HG03196 (cell line): ENCODE results near the gene PDE1C.

Source experiments
- ATAC-seq: cut with Tn5 transposase; IDR thresholded peaks from one replicate; pipeline ENCODE4 v1.9.1; 2021; ENCODE audit not compliant: unreplicated experiment

Gene PDE1C

DNA sequence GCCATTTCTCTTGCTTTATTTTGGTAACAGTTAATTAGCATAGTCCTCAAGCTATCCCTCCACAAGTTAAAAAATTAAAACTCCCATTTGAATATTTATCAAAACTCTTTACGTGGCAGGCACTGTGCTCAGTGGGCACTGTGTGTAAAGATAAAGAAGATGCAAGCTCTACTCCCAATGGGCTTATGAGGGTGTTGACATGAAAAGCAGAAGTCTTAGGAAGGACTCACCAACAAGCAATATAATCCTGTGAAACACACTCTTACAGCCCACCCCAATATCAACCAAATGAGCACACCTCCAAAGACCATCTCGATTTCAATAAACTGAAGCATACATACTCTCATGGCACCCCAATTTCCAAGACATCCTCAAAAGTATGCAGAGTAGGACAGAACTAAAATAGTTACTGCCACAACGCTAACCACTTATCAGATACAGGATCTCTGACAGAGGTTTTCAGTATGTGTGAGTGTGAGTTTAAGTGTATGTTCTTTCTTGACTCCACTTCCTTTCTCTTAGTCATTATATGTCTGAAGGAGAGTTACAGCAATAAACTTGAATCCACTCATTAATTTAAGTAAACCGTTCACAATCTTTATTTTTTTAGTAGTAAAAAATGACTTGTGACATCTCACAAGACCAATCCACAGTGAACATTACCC lies 120.0 kb downstream of the PDE1C start:
- no peak for ATAC-seq

- no peak for ATAC-seq
Measured at GRCh38 chr7:31948029-31948428, 122.2 kb downstream of the PDE1C start.

GRCh38 chr7:31940167-31940566 lies 130.0 kb downstream of the PDE1C start:
- ATAC-seq: no peak

- ATAC-seq: no peak
Measured at GRCh38 chr7:31939076-31939475, 131.1 kb downstream of the PDE1C start.

DNA sequence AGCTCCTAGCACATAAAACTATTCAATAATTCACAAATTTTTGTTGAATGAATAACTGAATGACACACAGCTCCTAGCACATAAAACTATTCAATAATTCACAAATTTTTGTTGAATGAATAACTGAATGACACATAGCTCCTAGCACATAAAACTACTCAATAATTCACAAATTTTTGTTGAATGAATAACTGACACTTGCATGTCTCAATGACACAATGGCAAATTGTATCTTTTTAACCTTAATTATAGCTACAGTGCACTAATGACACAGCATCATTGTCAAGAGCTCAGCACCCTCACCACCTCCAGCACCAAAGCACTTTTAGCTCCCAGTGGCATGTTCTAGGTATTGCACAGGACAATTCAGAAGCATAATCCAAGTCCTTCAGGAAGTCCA lies 131.6 kb downstream of the PDE1C start:
- no peak for ATAC-seq

- no peak for ATAC-seq
Measured at GRCh38 chr7:31937982-31938381, 132.2 kb downstream of the PDE1C start.

DNA sequence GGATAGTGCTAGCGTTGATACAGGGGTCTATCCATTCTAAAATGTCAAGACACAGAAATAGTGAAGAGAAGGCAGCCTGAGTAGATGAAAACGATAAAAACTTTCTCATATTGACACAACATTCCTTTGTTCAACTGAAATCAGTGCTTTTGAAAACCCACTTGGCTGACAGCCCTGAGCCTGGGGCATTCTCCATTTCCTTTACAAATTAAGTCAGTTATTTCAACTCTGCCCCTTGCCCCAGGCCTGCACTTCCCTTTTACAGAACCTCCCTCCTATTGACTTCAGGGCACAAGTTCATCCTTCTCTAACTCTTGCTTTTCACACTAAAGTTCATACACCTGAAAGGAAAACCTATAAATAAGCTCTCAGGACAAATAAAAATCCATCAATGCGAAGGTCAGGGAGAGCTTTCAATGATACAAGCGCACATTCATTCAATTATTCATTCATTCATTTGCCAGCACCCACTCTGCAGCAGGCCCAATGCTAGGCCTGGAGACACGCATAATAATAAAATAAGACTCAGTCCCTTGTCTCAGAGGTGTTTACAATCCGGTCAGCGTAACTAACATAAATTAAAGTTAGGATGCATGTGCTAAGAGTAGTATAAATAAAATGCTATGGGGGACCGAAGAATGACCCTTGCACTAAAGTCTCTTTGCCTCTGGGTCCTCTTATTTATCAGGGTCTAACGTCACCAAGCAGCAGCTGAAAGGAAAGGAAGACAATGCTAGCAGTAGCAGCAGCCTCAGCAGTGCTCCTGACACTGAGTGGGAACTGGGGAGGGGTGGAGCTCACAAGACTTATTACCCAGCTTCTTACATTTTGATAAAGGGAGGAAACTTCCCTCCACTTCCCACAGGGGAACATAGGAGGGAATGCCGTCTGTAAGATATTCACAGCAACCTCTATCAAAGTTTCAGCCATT lies 134.8 kb downstream of the PDE1C start:
- no peak for ATAC-seq

- ATAC-seq: no peak
Measured at GRCh38 chr7:31934551-31934950, 135.7 kb downstream of the PDE1C start.

GRCh38 chr7:31933481-31933880 lies 136.7 kb downstream of the PDE1C start:
- no peak for ATAC-seq

- no peak for ATAC-seq
Measured at GRCh38 chr7:31926991-31927584, 143.1 kb downstream of the PDE1C start.

GRCh38 chr7:31925753-31926454 lies 144.3 kb downstream of the PDE1C start:
- no peak for ATAC-seq

DNA sequence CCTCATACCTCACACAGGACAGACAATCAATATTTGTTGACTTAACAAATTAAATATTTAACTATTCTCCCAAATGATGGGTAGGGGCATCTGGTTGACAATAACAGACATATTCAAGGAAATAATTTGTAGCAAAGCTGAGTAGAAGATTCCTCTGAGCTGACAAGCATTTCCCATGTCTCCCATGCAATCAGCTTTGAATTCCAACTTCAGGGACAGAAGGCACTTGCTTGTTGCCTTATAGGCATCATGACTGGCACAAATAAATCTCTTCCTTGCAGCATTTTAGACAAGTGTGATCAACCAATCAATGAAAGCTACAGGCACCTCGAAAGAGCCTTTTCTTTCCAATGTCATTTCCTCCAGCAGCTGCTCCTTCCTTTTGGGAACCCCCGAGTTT lies 146.0 kb downstream of the PDE1C start:
- no peak for ATAC-seq

DNA sequence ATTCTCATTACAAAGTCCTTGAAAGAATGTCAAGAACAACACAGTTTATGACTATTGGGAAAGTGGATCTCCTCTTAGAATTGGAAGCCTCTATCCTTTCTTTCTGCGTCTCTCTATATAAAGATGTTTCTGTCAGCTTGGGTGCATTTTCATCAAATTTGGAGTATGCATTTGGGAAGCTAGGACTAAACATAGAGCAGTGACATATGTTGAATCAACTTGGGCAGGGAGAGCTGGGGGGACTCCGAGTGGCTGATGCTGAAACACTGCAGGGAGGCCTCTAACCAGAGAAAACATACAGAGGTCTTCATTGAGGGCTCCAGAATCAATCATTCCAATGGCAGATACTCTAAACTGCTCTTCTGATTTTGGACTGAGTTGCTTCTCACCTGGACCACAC lies 147.4 kb downstream of the PDE1C start:
- no peak for ATAC-seq

- ATAC-seq: no peak
Measured at GRCh38 chr7:31921047-31921446, 149.2 kb downstream of the PDE1C start.

DNA sequence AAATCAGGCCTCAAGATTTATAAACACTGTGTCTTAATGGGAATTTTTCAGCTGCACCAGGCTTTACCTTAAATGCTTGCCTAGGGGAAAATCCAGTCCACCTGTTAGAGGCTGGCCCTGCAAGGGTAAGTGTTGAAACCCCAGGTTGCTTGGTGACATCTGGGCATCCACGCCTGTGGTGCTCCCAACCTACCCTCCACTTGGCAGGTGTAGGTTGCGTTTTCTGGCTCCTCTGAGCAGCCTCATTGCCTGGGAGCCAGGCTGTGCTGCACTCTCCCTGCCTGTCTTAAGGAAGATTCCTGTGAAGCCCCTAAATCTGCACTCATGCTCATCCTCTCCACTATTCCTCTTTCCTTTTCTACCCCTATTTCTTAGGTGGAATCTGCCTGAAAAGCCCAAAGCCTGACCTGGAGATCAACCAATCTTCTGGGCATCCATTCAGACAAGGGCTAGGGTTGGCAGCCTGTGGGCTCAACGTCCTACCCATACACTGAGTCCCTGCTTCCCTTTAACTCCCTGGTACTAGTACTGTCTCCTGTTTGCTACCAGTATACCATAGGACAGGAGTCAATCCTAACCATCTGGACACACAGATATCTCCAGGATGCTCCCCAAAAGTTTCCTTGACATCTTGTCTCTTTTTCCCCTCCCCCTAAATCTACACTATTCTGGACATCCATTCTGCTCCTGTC lies 150.4 kb downstream of the PDE1C start:
- ATAC-seq: no peak

GRCh38 chr7:31918706-31919393 lies 151.4 kb downstream of the PDE1C start:
- ATAC-seq: no peak

DNA sequence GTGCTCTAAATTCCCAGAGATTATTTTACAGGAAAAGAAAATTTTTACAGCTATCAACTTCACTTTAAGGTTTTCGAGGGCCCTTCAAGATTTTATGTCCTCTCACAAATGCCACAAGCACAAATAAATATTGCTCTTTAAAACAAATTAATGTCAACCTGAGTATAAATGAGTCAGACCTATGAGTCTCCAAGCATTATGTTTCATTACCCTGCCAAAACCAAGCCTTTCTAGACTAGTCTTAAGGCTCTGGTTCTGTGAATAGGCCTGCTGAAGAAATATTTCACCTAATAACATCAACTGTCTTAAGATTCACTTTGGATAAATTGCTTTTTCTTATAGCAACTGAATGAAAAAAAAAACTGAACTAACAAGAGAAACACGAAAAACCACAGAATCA lies 153.0 kb downstream of the PDE1C start:
- ATAC-seq: no peak

- ATAC-seq: no peak
Measured at GRCh38 chr7:31910191-31910590, 160.0 kb downstream of the PDE1C start.

DNA sequence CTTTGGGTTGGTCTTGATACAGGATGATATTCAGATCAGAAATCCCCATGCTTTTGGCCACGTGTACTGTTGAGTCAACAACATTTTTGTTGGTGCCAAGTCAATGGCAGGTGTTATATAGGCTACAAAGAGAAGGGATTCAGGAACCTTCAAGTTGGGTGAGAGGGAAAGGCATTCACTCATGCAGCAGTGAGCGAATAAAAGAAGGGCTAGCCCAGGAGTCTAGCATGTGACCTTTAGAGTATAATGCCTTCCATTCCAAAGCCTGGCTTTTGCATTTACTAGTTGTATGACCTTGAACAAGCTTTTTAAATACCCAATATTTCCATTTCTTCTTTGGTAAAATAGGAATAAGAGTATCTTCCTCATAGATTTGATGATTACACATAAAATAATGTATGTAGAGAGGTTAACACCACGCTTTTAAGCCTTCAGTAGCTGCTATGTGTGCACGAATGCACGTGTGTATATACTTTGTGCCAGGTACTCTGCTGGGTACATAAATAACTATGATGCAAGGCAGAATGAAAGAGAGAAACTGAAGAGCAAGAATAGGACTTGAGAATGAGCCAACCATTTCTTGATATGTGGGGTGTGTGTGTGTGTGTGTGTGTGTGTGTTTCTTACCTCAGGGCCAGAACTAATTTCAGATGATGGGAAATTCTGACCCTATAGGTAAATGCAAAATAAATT lies 163.6 kb downstream of the PDE1C start:
- ATAC-seq: no peak

DNA sequence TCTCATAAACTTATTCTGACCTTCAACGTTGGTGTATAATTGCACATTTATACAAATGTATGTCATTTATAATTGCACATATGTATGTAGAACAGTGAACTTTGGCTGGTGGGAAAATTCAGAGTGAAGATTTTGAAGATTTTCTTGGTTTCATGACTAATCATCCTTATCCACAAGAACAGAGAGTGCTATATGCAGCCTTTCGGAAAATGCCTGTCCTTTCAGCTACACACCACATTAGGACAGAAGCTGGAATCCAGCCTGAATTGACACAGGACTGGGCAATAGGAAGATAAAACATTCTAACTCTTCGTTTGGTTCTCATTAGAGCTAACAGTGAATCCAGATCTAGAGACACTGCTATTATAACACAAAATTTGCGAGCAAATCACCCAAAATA lies 166.2 kb downstream of the PDE1C start:
- no peak for ATAC-seq
